Omental fat pad (tissue), 4 donors: Measurements from ENCODE around the gene PLCH1. TPM values are rescaled to one million over a fixed set of nuclear protein-coding genes. Genes with fewer than 3 reads are reported as not detected.

Experiments used
- ATAC-seq: fragments of 150-250 bp; one replicate; pipeline ENCODE4 v1.9.1; 2016; ENCODE audit warnings: mild to moderate bottlenecking, moderate library complexity; ENCODE audit not compliant: low FRiP score
- DNase-seq: peaks from one replicate; pipeline ENCODE4 v3.0.0-alpha.2; 2019; ENCODE audit warnings: low spot score
- total RNA-seq, 4 donors: library from RNA; depleted of rRNA; stranded (reverse); fragments of >200 nt; gene quantifications; one replicate each; pipeline ENCODE4 v1.1.0, GENCODE V29; 2016
- TF ChIP-seq, protein P1 (sequence below), 3 donors: fragments of 450-650 bp; IDR thresholded peaks; one replicate each; pipeline ENCODE4 v1.5.1; 2016 to 2017; ENCODE audit warnings: antibody characterized with exemption in 3 of 3, mild to moderate bottlenecking in 3 of 3, moderate library complexity in 2 of 3

PLCH1 gene
- total RNA-seq, 4 donors from 2014 or later = 0.12 to 3.2 (median 0.23) TPM

DNA sequence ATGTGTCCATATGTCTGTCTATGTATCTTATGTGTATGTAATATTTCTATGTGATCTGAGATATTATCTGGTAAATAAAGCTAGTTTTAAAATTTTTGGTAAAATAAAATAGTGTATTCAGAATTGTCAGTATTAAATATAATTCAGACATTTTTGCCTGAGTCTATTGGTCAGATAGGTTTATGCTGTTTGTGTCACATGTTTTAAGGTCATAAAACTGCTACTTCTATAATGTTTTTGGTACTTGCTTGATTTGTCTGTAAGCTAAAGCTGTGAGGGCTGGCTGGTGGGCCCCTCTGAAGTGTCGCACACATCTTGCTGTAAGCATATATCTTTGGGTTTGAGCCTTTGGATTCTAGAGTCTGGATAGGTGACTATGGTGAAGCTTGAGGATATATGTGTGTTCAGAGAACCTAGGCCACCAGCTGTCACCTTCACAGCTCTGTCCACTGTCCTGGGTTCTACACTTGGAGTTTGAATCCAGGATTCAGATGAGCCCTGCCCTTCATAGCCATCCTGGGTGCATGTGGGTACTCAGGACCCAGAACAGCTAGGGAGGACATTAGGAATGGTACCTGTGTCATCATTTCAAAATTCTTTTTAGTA is 379.6 kb downstream of the PLCH1 start:
- DNase-seq = no peak
- no peak for ATAC-seq
- TF ChIP-seq, protein P1, sequence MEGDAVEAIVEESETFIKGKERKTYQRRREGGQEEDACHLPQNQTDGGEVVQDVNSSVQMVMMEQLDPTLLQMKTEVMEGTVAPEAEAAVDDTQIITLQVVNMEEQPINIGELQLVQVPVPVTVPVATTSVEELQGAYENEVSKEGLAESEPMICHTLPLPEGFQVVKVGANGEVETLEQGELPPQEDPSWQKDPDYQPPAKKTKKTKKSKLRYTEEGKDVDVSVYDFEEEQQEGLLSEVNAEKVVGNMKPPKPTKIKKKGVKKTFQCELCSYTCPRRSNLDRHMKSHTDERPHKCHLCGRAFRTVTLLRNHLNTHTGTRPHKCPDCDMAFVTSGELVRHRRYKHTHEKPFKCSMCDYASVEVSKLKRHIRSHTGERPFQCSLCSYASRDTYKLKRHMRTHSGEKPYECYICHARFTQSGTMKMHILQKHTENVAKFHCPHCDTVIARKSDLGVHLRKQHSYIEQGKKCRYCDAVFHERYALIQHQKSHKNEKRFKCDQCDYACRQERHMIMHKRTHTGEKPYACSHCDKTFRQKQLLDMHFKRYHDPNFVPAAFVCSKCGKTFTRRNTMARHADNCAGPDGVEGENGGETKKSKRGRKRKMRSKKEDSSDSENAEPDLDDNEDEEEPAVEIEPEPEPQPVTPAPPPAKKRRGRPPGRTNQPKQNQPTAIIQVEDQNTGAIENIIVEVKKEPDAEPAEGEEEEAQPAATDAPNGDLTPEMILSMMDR (IDR thresholded peaks at IDR 0.05) = no peak

DNA sequence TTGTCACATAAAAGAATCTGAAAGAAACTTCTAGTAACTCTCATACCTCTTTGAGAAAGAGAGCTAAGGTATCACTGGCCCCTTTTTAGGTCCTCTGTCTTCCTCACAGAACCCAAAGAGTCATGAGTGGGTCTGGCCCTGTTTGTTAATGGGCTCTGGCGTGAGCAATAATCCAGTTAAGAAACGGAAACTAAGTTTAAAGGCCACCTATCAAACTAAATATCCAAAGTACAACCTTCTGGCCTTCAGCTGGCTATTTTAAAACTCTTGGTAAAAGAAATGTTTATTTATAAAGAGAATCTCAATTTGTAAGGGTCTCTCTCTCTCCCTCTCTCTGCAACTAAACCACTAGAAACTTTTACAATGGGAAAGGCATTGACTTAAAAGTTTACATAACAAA is 380.4 kb downstream of the PLCH1 start:
- no peak for DNase-seq
- TF ChIP-seq, protein P1 (IDR thresholded peaks at IDR 0.05) = no peak

DNA sequence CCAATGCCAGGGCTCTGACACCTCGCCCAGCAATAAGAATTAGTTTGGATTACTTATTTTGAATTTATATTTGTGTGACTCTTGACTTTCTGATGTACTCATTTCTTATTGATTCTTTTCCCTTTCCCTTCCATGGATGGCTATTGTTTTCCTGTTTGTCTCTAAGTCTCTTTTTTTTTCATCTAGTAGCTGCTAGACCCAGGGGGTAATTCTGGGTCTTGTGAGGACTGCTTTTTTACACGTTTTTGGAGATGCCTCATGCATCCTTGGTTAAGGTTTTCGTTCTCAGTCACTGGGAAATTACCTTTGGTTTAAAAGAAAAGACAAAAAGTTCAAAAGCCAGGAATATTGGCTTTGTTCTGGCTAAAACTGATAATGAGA is 381.2 kb downstream of the PLCH1 start:
- ATAC-seq (no peak), DNase-seq (no peak)
- TF ChIP-seq, protein P1 (IDR thresholded peaks at IDR 0.05) = no peak

More for the DNA sequence above, 380.4 kb downstream of the PLCH1 start:
- ATAC-seq = no peak

DNA sequence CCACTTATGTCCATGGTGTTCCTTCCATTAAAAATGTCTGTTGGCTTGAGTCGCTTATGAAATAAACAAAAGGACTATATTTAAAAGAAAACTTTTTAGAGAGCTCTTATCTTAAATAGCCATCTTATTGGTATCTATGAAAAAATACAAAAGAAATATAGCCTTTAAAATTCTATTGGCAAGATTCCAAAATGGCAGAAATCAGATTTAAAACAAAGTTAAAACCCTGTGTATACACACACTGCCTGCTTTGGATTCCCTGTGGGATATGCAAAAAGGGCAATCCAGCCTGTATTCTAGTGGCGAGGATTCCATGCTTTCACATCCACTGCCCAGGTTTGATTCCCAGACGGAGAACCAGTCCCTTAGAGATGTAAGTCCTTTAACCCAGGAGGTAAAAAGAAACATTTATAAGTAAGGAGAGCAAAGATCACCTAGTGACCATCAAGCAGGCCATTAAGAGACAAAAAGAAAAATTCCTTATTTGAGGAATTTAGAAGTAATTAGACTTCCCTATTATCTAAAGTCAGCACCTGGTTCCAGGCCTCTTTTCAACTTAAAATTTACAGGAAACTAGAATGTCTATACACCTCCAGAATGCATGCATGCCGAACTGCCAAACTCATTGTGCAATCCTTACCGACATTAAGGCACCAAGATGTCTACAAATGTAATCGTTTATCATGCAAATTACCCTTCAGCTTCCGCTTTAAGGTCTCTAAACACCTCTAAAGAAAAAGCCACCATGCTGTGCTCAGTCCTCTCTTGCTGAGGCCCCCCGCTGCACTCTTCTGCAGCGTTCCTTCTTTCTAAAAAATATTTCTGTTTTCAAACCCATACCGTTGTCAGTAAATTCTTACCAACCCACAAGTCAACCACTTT is 381.8 kb downstream of the PLCH1 start:
- ATAC-seq (no peak), DNase-seq (no peak)
- TF ChIP-seq, protein P1 (IDR thresholded peaks at IDR 0.05) = no peak

DNA sequence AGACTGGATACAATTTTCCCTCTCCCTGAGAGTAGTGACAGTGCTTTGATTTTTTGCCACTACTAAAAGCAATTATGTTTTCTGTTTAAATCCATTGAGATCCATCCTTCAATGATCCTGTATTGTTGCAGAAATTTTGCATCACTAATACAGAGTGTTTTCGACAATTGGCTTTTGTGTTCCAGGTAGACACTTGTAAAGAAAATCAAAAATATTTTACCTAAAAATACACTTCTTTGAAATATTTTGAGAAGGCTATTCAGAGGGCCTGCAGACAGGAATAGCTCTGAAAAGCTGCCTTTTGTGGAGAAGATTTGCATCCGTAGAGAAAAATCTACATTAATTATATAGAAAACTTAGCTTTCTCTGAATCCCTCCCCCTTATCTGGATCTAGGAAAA is 384.6 kb downstream of the PLCH1 start:
- TF ChIP-seq, protein P1 (IDR thresholded peaks at IDR 0.05) = no peak
- DNase-seq (no peak), ATAC-seq (no peak)

DNA sequence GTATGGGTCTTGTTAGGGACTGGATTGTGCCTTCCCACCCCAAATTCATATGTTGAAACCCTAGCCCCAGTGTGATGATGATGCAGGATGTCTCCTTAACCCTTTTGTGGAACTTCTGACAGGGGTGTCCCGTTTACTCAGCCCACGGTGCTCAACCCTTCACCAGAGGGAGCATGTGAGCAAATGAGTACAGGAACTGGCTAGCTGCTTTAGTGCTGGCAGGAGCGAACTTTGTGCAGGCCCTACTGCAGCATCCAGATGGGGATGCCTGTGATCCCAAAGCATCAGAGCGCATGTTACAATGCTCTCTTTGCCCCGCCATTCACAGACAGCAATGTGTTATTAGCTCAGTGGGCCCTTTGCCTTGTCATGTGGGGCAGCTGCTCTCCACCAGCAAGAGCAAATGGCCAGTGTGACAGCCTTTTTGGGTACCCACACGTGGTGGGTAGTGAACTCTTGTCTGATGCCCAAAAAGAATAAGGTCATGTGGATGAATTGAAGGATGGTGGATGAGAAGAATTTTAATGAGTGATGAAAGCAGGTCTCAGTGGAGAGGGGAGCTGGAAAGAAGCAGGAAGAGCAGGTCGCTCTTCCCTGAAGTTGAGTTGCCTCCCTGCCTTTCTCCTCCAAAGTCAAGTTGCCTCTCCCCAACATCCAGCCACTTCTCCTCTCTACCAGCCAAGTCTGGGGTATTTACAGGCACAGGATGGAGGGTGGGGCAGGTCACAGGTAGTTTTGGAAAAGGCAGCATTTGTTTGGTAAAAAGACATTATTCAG is 388.1 kb downstream of the PLCH1 start:
- DNase-seq = no peak
- no peak for ATAC-seq
- TF ChIP-seq, protein P1 (IDR thresholded peaks at IDR 0.05) = no peak
